ENCODE data around the gene ADGRL2. TPM values are rescaled to one million over a fixed set of nuclear protein-coding genes. Genes with fewer than 3 reads are reported as not detected.

The ADGRL2 gene
- not detected in 2 replicates for total RNA-seq

DNA sequence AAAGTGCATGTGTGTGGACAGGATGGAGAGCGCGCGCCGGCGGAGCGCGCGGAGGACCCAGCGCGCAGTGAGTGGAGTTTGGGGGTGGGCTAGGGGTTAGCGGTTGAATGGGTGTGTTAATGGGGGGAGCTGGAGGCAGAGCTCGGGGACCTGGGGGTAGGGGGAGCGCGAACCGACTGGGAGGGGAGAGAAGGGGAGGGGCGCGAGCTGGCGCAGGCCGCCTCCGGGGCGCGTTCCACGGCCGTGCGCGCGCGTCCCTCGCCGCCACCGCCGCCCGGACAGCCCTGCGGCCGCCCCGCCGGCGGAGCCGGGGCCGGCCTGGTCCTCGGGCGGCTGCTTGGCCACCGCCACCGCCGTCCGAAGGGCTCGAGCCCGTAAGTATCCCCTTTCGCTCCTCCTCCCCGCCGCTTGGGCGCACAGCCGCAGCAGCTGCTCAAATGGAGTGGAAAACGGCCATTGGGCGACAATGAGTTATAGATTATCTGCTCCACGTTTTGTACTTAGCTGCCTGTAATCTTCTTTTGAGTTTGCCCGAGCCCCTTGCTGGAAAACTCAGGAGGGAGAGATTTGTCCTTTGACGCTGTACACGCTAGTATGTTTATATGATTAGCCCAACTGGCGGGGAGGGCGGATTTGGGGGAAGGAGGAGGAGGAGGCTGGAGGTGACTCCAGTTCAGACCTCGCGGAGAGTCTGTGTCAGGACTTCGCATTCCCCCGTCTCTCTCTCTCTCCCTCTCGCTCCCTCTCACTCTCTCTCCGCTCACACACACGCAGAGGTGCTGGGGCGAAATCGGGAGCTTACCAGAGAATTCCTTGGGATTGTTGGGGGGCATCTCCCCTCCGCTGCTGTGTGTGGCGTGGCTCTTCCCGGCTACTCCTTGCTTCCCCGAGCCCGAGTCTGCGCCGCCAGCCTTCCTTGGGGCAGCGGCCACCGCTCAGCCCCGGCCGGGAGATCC lies at the start of gene ADGRL2:
Gene ADGRL2 (plus strand): TSS at position 240 of the 956 bp plus-strand sequence. CDS start 36,051 bp downstream, outside the sequence.
- H3K4me1 Mint-ChIP-seq (ENCODE audit: low read depth): no peaks in the 10 kb centered on the region
- H3K9me3 Mint-ChIP-seq: no peaks in the 10 kb centered on the region
- peak within 1 kb of the TSS; percentile 26 for H3K4me3 Mint-ChIP-seq
- intact Hi-C loops (cut with micrococcal nuclease): no loop called here
- DNase-seq (ENCODE audit: low spot score): no peak
- H3K27me3 Mint-ChIP-seq (ENCODE audit: insufficient read depth): peaks cover 56% of the 10 kb centered on the region
- H3K36me3 Mint-ChIP-seq (ENCODE audit: low read depth): no peaks in the 10 kb centered on the region
- H3K27ac Mint-ChIP-seq: no peak within 1 kb of the TSS

DNA sequence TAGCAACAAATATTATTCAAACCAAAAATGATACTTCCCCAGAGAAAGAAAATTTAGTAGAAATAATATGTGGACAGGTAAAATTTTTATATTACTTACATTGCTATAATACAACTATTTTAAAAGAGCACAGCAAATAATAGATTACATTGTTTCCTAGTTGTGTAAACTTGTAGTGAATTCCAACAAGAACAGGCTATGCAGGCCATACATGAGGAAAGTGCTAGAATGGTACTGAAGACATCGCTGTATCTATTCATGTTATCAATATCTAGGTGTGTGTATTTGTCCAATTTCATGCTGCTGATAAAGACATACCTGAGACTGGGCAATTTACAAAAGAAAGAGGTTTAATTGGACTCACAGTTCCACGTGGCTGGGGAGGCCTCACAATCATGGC lies 47.9 kb upstream of the ADGRL2 start:
- Mint-ChIP-seq H3K4me1 (ENCODE audit: low read depth) (no peaks in the 10 kb centered on the region), H3K27me3 (ENCODE audit: insufficient read depth) (peaks cover 3% of the 10 kb centered on the region), H3K4me3 (no peak overlapping the region), H3K27ac (no peak overlapping the region), H3K9me3 (no peaks in the 10 kb centered on the region), H3K36me3 (ENCODE audit: low read depth) (no peaks in the 10 kb centered on the region)
- no peak for DNase-seq (ENCODE audit: low spot score)
- intact Hi-C loops (cut with micrococcal nuclease): no loop called here

DNA sequence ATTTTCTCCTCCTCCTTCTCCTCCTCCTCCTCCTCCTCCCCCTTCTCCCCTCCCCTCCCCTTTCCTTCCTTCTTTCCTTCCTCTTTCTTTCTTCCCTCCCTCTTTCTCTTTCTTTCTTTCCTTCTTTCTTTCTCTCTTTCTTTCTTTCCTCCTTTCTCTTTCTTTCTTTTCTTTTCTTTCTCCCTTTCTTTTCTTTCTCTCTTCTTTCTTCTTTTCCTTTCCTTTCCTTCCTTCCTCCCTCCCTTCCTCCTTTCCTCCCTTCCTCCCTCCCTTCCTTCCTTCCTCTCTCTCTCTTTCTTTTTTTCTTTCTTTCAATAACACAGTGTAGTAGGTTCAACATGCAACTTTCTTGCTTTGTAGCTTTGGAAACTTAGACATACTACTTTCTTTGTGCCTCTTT lies 46.3 kb upstream of the ADGRL2 start:
- no peak overlapping the region for H3K4me3 Mint-ChIP-seq
- no peak overlapping the region for H3K27ac Mint-ChIP-seq
- H3K9me3 Mint-ChIP-seq: no peaks in the 10 kb centered on the region
- H3K27me3 Mint-ChIP-seq (ENCODE audit: insufficient read depth): peaks cover 3% of the 10 kb centered on the region
- H3K36me3 Mint-ChIP-seq (ENCODE audit: low read depth): no peaks in the 10 kb centered on the region
- no peak for DNase-seq (ENCODE audit: low spot score)
- H3K4me1 Mint-ChIP-seq (ENCODE audit: low read depth): no peaks in the 10 kb centered on the region
- intact Hi-C loops (cut with micrococcal nuclease): no loop called here

DNA sequence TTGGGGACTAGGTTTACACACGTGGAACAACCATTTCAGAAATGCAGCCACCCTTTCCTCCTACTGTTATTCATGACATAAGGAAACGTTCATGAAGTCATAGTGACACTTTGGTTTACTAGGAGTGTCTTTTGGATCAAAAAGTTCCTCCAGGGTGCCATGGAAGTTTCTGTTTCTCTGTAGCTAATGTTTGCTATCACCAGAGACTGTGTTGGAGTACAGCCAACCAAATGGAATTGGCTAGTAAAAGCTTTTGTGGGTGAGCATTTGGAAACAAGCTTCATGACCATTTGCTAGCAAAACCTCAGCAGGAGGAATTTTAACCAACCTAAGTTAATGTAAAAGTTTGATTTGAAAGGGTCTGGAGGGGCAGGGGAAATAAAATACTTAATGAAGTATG lies 43.9 kb upstream of the ADGRL2 start:
- Mint-ChIP-seq H3K36me3 (ENCODE audit: low read depth) (no peaks in the 10 kb centered on the region), H3K4me3 (no peak overlapping the region), H3K27me3 (ENCODE audit: insufficient read depth) (peaks cover 2% of the 10 kb centered on the region), H3K4me1 (ENCODE audit: low read depth) (no peaks in the 10 kb centered on the region), H3K27ac (no peak overlapping the region), H3K9me3 (no peaks in the 10 kb centered on the region)
- DNase-seq (ENCODE audit: low spot score): no peak
- intact Hi-C loops (cut with micrococcal nuclease): no loop called here

DNA sequence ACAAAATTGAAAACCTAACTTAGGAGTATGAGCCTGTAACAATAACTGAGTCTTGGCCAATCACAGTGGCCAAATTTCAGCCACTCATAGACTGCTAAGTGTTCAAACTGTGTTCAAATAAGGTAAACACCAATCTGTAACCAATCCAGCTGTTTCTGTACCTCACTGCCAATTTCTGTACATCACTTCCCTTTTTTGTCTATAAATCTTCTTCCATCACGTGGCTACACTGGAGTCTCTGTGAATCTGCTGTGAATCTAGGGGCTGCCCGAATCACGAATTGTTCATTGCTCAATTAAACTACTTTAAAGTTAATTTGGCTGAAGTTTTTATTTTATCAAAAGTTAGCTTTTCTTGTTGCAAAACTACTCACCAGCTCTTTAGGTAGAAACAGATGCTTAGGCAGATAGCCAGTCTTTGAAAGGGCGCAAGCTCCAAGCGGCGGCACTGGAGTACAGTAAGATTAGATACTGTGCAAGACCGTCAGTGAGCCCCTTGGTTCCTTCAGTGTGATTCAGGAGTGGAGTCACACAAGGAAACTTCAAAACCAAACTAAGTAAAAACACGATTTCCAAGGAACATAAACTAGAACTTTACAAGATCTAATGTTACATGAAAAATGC lies 43.2 kb upstream of the ADGRL2 start:
- no peaks in the 10 kb centered on the region for H3K4me1 Mint-ChIP-seq (ENCODE audit: low read depth)
- H3K4me3 Mint-ChIP-seq: no peak overlapping the region
- intact Hi-C loops (cut with micrococcal nuclease): no loop called here
- DNase-seq (ENCODE audit: low spot score): no peak
- H3K36me3 Mint-ChIP-seq (ENCODE audit: low read depth): no peaks in the 10 kb centered on the region
- H3K9me3 Mint-ChIP-seq: no peaks in the 10 kb centered on the region
- peaks cover 2% of the 10 kb centered on the region for H3K27me3 Mint-ChIP-seq (ENCODE audit: insufficient read depth)
- H3K27ac Mint-ChIP-seq: no peak overlapping the region

- no peaks in the 10 kb centered on the region for H3K36me3 Mint-ChIP-seq (ENCODE audit: low read depth)
- H3K9me3 Mint-ChIP-seq: no peaks in the 10 kb centered on the region
- no peak overlapping the region for H3K27ac Mint-ChIP-seq
- H3K27me3 Mint-ChIP-seq (ENCODE audit: insufficient read depth): peaks cover 2% of the 10 kb centered on the region
- intact Hi-C loops (cut with micrococcal nuclease): no loop called here
- H3K4me1 Mint-ChIP-seq (ENCODE audit: low read depth): no peaks in the 10 kb centered on the region
- no peak for DNase-seq (ENCODE audit: low spot score)
- no peak overlapping the region for H3K4me3 Mint-ChIP-seq
Observed at GRCh38 chr1:81758181-81758580, 42.6 kb upstream of the ADGRL2 start.

- Mint-ChIP-seq H3K4me3 (no peak overlapping the region), H3K27me3 (ENCODE audit: insufficient read depth) (peaks cover 2% of the 10 kb centered on the region), H3K4me1 (ENCODE audit: low read depth) (no peaks in the 10 kb centered on the region), H3K36me3 (ENCODE audit: low read depth) (no peaks in the 10 kb centered on the region), H3K9me3 (no peaks in the 10 kb centered on the region), H3K27ac (no peak overlapping the region)
- DNase-seq (ENCODE audit: low spot score): no peak
- intact Hi-C loops (cut with micrococcal nuclease): no loop called here
Observed at GRCh38 chr1:81760477-81761097, 40.1 kb upstream of the ADGRL2 start.

- no peaks in the 10 kb centered on the region for H3K27me3 Mint-ChIP-seq (ENCODE audit: insufficient read depth)
- no peak overlapping the region for H3K27ac Mint-ChIP-seq
- DNase-seq (ENCODE audit: low spot score): no peak
- H3K4me3 Mint-ChIP-seq: no peak overlapping the region
- no peaks in the 10 kb centered on the region for H3K36me3 Mint-ChIP-seq (ENCODE audit: low read depth)
- intact Hi-C loops (cut with micrococcal nuclease): no loop called here
- H3K4me1 Mint-ChIP-seq (ENCODE audit: low read depth): no peaks in the 10 kb centered on the region
- H3K9me3 Mint-ChIP-seq: no peaks in the 10 kb centered on the region
Observed at GRCh38 chr1:81775510-81775909, 25.2 kb upstream of the ADGRL2 start.

- H3K4me3 Mint-ChIP-seq: no peak overlapping the region
- H3K36me3 Mint-ChIP-seq (ENCODE audit: low read depth): no peaks in the 10 kb centered on the region
- no peaks in the 10 kb centered on the region for H3K27me3 Mint-ChIP-seq (ENCODE audit: insufficient read depth)
- no peak overlapping the region for H3K27ac Mint-ChIP-seq
- H3K4me1 Mint-ChIP-seq (ENCODE audit: low read depth): no peaks in the 10 kb centered on the region
- no peak for DNase-seq (ENCODE audit: low spot score)
- H3K9me3 Mint-ChIP-seq: no peaks in the 10 kb centered on the region
- intact Hi-C loops (cut with micrococcal nuclease): no loop called here
Observed at GRCh38 chr1:81780705-81781454, 19.9 kb upstream of the ADGRL2 start.

GRCh38 chr1:81781749-81782148 lies 19.0 kb upstream of the ADGRL2 start:
- intact Hi-C loops (cut with micrococcal nuclease): no loop called here
- Mint-ChIP-seq H3K36me3 (ENCODE audit: low read depth) (no peaks in the 10 kb centered on the region), H3K27me3 (ENCODE audit: insufficient read depth) (no peaks in the 10 kb centered on the region), H3K9me3 (no peaks in the 10 kb centered on the region), H3K4me3 (no peak overlapping the region), H3K27ac (no peak overlapping the region), H3K4me1 (ENCODE audit: low read depth) (no peaks in the 10 kb centered on the region)
- no peak for DNase-seq (ENCODE audit: low spot score)

DNA sequence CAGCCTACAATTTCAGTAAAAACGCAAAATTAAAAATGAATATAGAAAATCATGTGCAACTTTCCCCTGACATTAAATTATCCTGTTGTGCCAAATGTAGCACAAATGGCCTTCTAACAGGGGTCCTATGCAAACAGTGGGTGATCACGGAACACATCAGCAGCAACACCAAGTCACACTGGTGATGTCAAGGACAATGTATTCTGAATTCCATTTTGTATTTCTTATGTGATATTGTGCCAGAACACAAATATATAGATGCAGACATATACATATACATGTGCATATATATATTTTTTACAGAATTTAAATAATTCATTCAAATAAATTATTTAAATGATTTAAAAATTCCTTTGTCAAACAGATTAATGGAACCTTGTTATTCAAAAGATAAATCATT lies 8.6 kb upstream of the ADGRL2 start:
- Mint-ChIP-seq H3K9me3 (no peaks in the 10 kb centered on the region), H3K4me1 (ENCODE audit: low read depth) (no peaks in the 10 kb centered on the region), H3K27me3 (ENCODE audit: insufficient read depth) (peaks cover 2% of the 10 kb centered on the region), H3K36me3 (ENCODE audit: low read depth) (no peaks in the 10 kb centered on the region), H3K27ac (no peak overlapping the region), H3K4me3 (no peak overlapping the region)
- intact Hi-C loops (cut with micrococcal nuclease): no loop called here
- no peak for DNase-seq (ENCODE audit: low spot score)

GRCh38 chr1:81797701-81798100 lies 3.0 kb upstream of the ADGRL2 start:
- intact Hi-C loops (cut with micrococcal nuclease): no loop called here
- DNase-seq (ENCODE audit: low spot score): no peak
- Mint-ChIP-seq H3K27ac (no peak overlapping the region), H3K4me3 (no peak overlapping the region), H3K4me1 (ENCODE audit: low read depth) (no peaks in the 10 kb centered on the region), H3K36me3 (ENCODE audit: low read depth) (no peaks in the 10 kb centered on the region), H3K9me3 (no peaks in the 10 kb centered on the region), H3K27me3 (ENCODE audit: insufficient read depth) (peaks cover 28% of the 10 kb centered on the region)

Measured in activated T-helper 1 cell treated with anti-CD3 and anti-CD28 coated beads, Interleukin-12 subunit alpha, Interleukin-12 subunit beta, Interleukin-2, Interleukin-4 antibody, amounts not matched to agents 30 ng/mL and 10 ng/mL and 1 ng/mL, durations not matched to agents 14 hours and 24 hours and 36 hours (primary cell).